GM10248 (cell line): Measurements from ENCODE around the gene PDE6G.
A peak's percentile ranks its signal among the peaks of the same experiment; 100 is the strongest.

Source experiments
- CTCF ChIA-PET: fragments of 300-600 bp; sonication (Branson Sonifier 250); formaldehyde crosslinking; extraction: SDS; loops from one replicate; lab custom pipeline; 2021; ENCODE audit warnings: antibody characterized with exemption; lab: Yijun Ruan, JAX
- POLR2A ChIA-PET: fragments of 350-650 bp; sonication (Branson Sonifier 250); formaldehyde crosslinking; extraction: SDS; loops from one replicate; lab custom pipeline; 2020; ENCODE audit warnings: antibody characterized with exemption; lab: Yijun Ruan, JAX
- DNase-seq: peaks from one replicate; pipeline ENCODE4 v3.0.0; 2012; ENCODE audit errors: extremely low spot score
- CTCF ChIP-seq: IDR thresholded peaks from 2 replicates; pipeline ENCODE4 v1.5.1; 2012; ENCODE audit warnings: mild to moderate bottlenecking, low read depth; ENCODE audit errors: extremely low read depth, missing control alignments, control extremely low read depth

PDE6G gene

GRCh38 chr17:81666092-81666341, 9.7 kb upstream of the PDE6G start:
- ChIA-PET POLR2A (interaction anchor here (0.5 kb wide), 1 partner anchor 533 kb away, joined by 3 read pairs; no protein-coding TSS in a partner anchor), CTCF (interaction anchor here (1.5 to 3.9 kb wide), 3 partner anchors 9 to 37 kb away, joined by 3 to 16 read pairs (median 4); partner anchors contain the start of genes MRPL12 and PDE6G)
- TF ChIP-seq CTCF: no peak
- DNase-seq: no peak

- TF ChIP-seq CTCF: no peak
- ChIA-PET POLR2A (interaction anchor here (0.5 kb wide), 1 partner anchor 534 kb away, joined by 3 read pairs; no protein-coding TSS in a partner anchor), CTCF (interaction anchor here (0.6 to 3.9 kb wide), 4 partner anchors 9 to 38 kb away, joined by 3 to 16 read pairs (median 4); partner anchors contain the start of genes MRPL12 and PDE6G)
- DNase-seq: peak; percentile 63
Observed at GRCh38 chr17:81665205-81666091, 9.1 kb upstream of the PDE6G start.

GRCh38 chr17:81664051-81664470, 7.7 kb upstream of the PDE6G start:
- ChIA-PET CTCF (interaction anchor here (0.9 kb wide), 1 partner anchor 13 kb away, joined by 3 read pairs; no protein-coding TSS in a partner anchor), POLR2A (no interaction called here)
- TF ChIP-seq CTCF: no peak

GRCh38 chr17:81662002-81662401, 5.7 kb upstream of the PDE6G start:
- ChIA-PET CTCF (no interaction called here), POLR2A (interaction anchor here (0.5 kb wide), 1 partner anchor 43 kb away, joined by 7 read pairs; no protein-coding TSS in a partner anchor)
- TF ChIP-seq CTCF: no peak
- no peak for DNase-seq

More at GRCh38 chr17:81664051-81664470, 7.7 kb upstream of the PDE6G start:
- no peak for DNase-seq

DNA sequence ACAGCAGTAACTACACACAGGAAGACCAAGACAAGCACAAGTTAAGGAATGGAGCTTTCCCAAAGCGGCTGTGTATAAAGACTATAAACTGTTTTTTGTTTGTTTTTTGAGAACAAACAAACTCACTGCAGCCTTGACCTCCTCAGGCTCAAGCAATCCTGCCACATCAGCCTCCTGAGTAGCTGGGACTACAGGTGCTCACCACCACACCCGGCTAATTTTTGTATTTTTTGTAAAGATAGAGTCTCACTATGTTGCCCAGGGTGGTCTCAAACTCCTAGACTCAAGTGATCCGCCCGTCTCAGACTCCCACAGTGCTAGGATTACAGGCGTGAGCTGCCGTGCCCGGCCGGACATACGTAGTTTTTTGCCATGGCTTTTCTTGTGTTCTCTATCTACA, 4.1 kb upstream of the PDE6G start:
- TF ChIP-seq CTCF: no peak
- no peak for DNase-seq
- POLR2A ChIA-PET: no interaction called here
- CTCF ChIA-PET: interaction anchor here (1.2 kb wide), 1 partner anchor 42 kb away, joined by 4 read pairs; the partner anchor contains the start of gene MRPL12

- POLR2A ChIA-PET: no interaction called here
- no peak for DNase-seq
- CTCF ChIA-PET: no interaction called here
- TF ChIP-seq CTCF: no peak
Observed at GRCh38 chr17:81659038-81659437, 2.7 kb upstream of the PDE6G start.
